PC-3 (cell line): ENCODE measurements around the gene CHSY3. TPM values are rescaled to one million over a fixed set of nuclear protein-coding genes. Genes with fewer than 3 reads are reported as not detected.

Experiments used
- ATAC-seq: fragments of 200-7000 bp; cut with Tn5 transposase; 2 replicates; pipeline ENCODE4 v1.9.1; 2020; ENCODE audit warnings: mild to moderate bottlenecking, moderate library complexity
- BruUV-seq: library from RNA; stranded (reverse); fragments of 400-500 nt; replicated peaks from 2 replicates; lab custom pipeline; 2021; lab: Mats Ljungman, UMichigan
- CTCF ChIA-PET: fragments of 300-600 bp; sonication (Branson Sonifier 250); formaldehyde crosslinking; loops from one replicate; lab custom pipeline; 2022; ENCODE audit warnings: antibody characterized with exemption; lab: Charles Lee
- POLR2A ChIA-PET: fragments of 300-600 bp; sonication (Branson Sonifier 250); formaldehyde crosslinking; loops from one replicate; lab custom pipeline; 2022; ENCODE audit warnings: antibody characterized with exemption; ENCODE audit not compliant: unreplicated experiment; lab: Charles Lee
- DNase-seq: peaks from one replicate; pipeline ENCODE4 v3.0.0-alpha.2; 2015
- H2AFZ ChIP-seq: fragments of 300-600 bp; sonication (generic); 2 replicates; pipeline ENCODE4 v1.6.0; 2016; ENCODE audit warnings: antibody characterized with exemption, low read length
- H3F3A ChIP-seq: fragments of 300-600 bp; sonication (generic); one replicate; pipeline ENCODE4 v1.6.0; 2017; ENCODE audit warnings: antibody characterized with exemption, low read length, control low read depth, mild to moderate bottlenecking; ENCODE audit not compliant: unreplicated experiment
- H3K27ac ChIP-seq: fragments of 300-600 bp; sonication (generic); 2 replicates; pipeline ENCODE4 v1.5.1; 2016; ENCODE audit warnings: mild to moderate bottlenecking, low read length
- H3K27me3 ChIP-seq: fragments of 300-600 bp; sonication (generic); 2 replicates; pipeline ENCODE4 v1.6.1; 2016; ENCODE audit warnings: low read length, mixed read lengths
- H3K36me3 ChIP-seq: fragments of 300-600 bp; sonication (generic); 2 replicates; pipeline ENCODE4 v1.6.1; 2016; ENCODE audit warnings: low read depth, mixed run types, low read length, mixed read lengths
- H3K4me1 ChIP-seq: fragments of 300-600 bp; sonication (generic); 2 replicates; pipeline ENCODE4 v1.5.1; 2016; ENCODE audit warnings: low read length; ENCODE audit not compliant: insufficient read depth
- H3K4me2 ChIP-seq: fragments of 300-600 bp; sonication (generic); 2 replicates; pipeline ENCODE4 v1.6.0; 2016; ENCODE audit warnings: low read length
- H3K4me3 ChIP-seq: fragments of 300-600 bp; sonication (generic); 2 replicates; pipeline ENCODE4 v1.5.1; 2016; ENCODE audit warnings: mild to moderate bottlenecking, low read length, mixed read lengths
- H3K79me2 ChIP-seq: fragments of 300-600 bp; sonication (generic); 2 replicates; pipeline ENCODE4 v1.6.1; 2017; ENCODE audit warnings: low read length, mixed read lengths
- H3K9ac ChIP-seq: fragments of 300-600 bp; sonication (generic); 2 replicates; pipeline ENCODE4 v1.6.0; 2016; ENCODE audit warnings: mild to moderate bottlenecking, low read length
- H3K9me2 ChIP-seq: fragments of 300-600 bp; sonication (generic); replicated peaks from 2 replicates; pipeline ENCODE4 v1.6.1; 2016; ENCODE audit warnings: mixed run types, low read length, mixed read lengths
- H3K9me3 ChIP-seq: fragments of 300-600 bp; sonication (generic); 2 replicates; pipeline ENCODE4 v1.6.1; 2016; ENCODE audit warnings: low read length, mixed read lengths
- H4K20me1 ChIP-seq: fragments of 300-600 bp; sonication (generic); 2 replicates; pipeline ENCODE4 v1.6.1; 2016; ENCODE audit warnings: low read length, mixed read lengths
- CTCF ChIP-seq: fragments of 300-600 bp; sonication (generic); conservative IDR thresholded peaks from 2 replicates; pipeline ENCODE4 v1.5.1; 2017; ENCODE audit warnings: antibody characterized with exemption, low read depth, mild to moderate bottlenecking, low read length
- EZH2 ChIP-seq: fragments of 300-600 bp; sonication (generic); IDR thresholded peaks from one replicate; pipeline ENCODE4 v1.6.1; 2017; ENCODE audit warnings: antibody characterized with exemption, mild to moderate bottlenecking, low read length; ENCODE audit not compliant: unreplicated experiment
- EZH2phosphoT487 ChIP-seq: fragments of 300-600 bp; sonication (generic); IDR thresholded peaks from 2 replicates; pipeline ENCODE4 v1.6.1; 2018; ENCODE audit warnings: mild to moderate bottlenecking, antibody characterized with exemption, low read length, borderline replicate concordance
- intact Hi-C: fragments of 100-400 bp; cut with micrococcal nuclease; formaldehyde crosslinking; loops from 2 replicates; pipeline ENCODE4 v1.9.0; 2023
- total RNA-seq: library from RNA; depleted of rRNA; stranded (reverse); fragments of >200 nt; gene quantifications from 2 replicates; pipeline ENCODE4 v1.2.3, GENCODE V29; 2014

Gene CHSY3
- total RNA-seq, 1 experiment from 2014 or later: 1.7 TPM

- H3K9ac ChIP-seq: 0 out of 2 replicates have a peak overlapping the region, but pooled peaks have one; percentile 2
- no peaks in the 10 kb centered on the region for H3K36me3 ChIP-seq
- no TSS peak for BruUV-seq
- H3K9me2 ChIP-seq: no peaks in the 10 kb centered on the region
- H3K27ac ChIP-seq: no peak overlapping the region
- no peak overlapping the region for H3K4me2 ChIP-seq
- TF ChIP-seq CTCF (peak; percentile 80), EZH2phosphoT487 (no peak)
- H2AFZ ChIP-seq: no peak overlapping the region
- DNase-seq (peak; percentile 61), ATAC-seq (0 out of 2 replicates have a peak, but pooled peaks have one; percentile 23)
- no peaks in the 10 kb centered on the region for H4K20me1 ChIP-seq
- H3K4me3 ChIP-seq: no peak overlapping the region
- no peaks in the 10 kb centered on the region for H3K9me3 ChIP-seq
- no peaks in the 10 kb centered on the region for H3K79me2 ChIP-seq
- ChIA-PET CTCF (no interaction called here), POLR2A (no interaction called here)
- H3F3A ChIP-seq: no peaks in the 10 kb centered on the region
- intact Hi-C loops: loop anchor here (1.0 to 10.0 kb wide), 7 partner anchors 386 to 1006 kb away; no protein-coding TSS in a partner anchor
- H3K27me3 ChIP-seq: no peaks in the 10 kb centered on the region
- H3K4me1 ChIP-seq: peaks cover 15% of the 10 kb centered on the region
These were observed 204.9 kb downstream of the CHSY3 start for GRCh38 chr5:130109152-130109551.

GRCh38 chr5:130110328-130110727 is 206.1 kb downstream of the CHSY3 start:
- H3K79me2 ChIP-seq: no peaks in the 10 kb centered on the region
- CTCF ChIA-PET: no interaction called here
- no peaks in the 10 kb centered on the region for H3F3A ChIP-seq
- no peak overlapping the region for H3K4me2 ChIP-seq
- H3K36me3 ChIP-seq: no peaks in the 10 kb centered on the region
- no peaks in the 10 kb centered on the region for H4K20me1 ChIP-seq
- TF ChIP-seq EZH2phosphoT487 (no peak), EZH2 (no peak), CTCF (no peak)
- H3K9me3 ChIP-seq: no peaks in the 10 kb centered on the region
- no peak for ATAC-seq
- DNase-seq: no peak
- H3K9ac ChIP-seq: no peak overlapping the region
- no peaks in the 10 kb centered on the region for H3K27me3 ChIP-seq
- H3K9me2 ChIP-seq: no peaks in the 10 kb centered on the region
- H3K27ac ChIP-seq: no peak overlapping the region
- H3K4me3 ChIP-seq: no peak overlapping the region
- POLR2A ChIA-PET: no interaction called here
- H3K4me1 ChIP-seq: peaks cover 15% of the 10 kb centered on the region
- H2AFZ ChIP-seq: no peak overlapping the region
- BruUV-seq: no TSS peak
- intact Hi-C loops: loop anchor here (10.0 kb wide), 1 partner anchor 174 kb away; no protein-coding TSS in a partner anchor

GRCh38 chr5:130111746-130112145 is 207.5 kb downstream of the CHSY3 start:
- no TSS peak for BruUV-seq
- POLR2A ChIA-PET: no interaction called here
- ATAC-seq: peak; percentile 54
- peak; percentile 23 for DNase-seq
- H3K27ac ChIP-seq: no peak overlapping the region
- no peaks in the 10 kb centered on the region for H3F3A ChIP-seq
- no peak overlapping the region for H2AFZ ChIP-seq
- H3K27me3 ChIP-seq: no peaks in the 10 kb centered on the region
- H3K4me3 ChIP-seq: no peak overlapping the region
- no peak overlapping the region for H3K9ac ChIP-seq
- CTCF ChIA-PET: interaction anchor here (1.0 kb wide), 1 partner anchor 25 kb away, joined by 3 read pairs; no protein-coding TSS in a partner anchor
- H3K9me2 ChIP-seq: no peaks in the 10 kb centered on the region
- no peak overlapping the region for H3K4me2 ChIP-seq
- H3K36me3 ChIP-seq: no peaks in the 10 kb centered on the region
- no peaks in the 10 kb centered on the region for H3K79me2 ChIP-seq
- intact Hi-C loops: loop anchor here (10.0 kb wide), 1 partner anchor 173 kb away; no protein-coding TSS in a partner anchor
- peaks cover 15% of the 10 kb centered on the region for H3K4me1 ChIP-seq
- H3K9me3 ChIP-seq: no peaks in the 10 kb centered on the region
- no peaks in the 10 kb centered on the region for H4K20me1 ChIP-seq
- TF ChIP-seq EZH2phosphoT487 (no peak), EZH2 (no peak), CTCF (no peak)
